Keratinocyte (primary cell): ENCODE data around the gene TMOD4.

Source experiments
- CTCF ChIP-seq, 3 experiments: IDR thresholded peaks in 1 of 3; conservative IDR thresholded peaks in 1 of 3; optimal IDR thresholded peaks in 1 of 3; 2 replicates in 2 of 3; 3 replicates in 1 of 3; pipeline versions ENCODE3 to v1.5.1; 2011; ENCODE audit warnings: low read length in 3 of 3, mild to moderate bottlenecking in 3 of 3, moderate library complexity in 2 of 3, control low read depth in 1 of 3, inconsistent platforms in 1 of 3; ENCODE audit not compliant: insufficient read depth in 2 of 3; ENCODE audit errors: extremely low read depth in 1 of 3
- EZH2 ChIP-seq: IDR thresholded peaks from one replicate; pipeline ENCODE4 v1.6.1; 2012; ENCODE audit warnings: inconsistent platforms, mild to moderate bottlenecking, low read length, moderate library complexity

- TF ChIP-seq CTCF (optimal IDR thresholded peaks at IDR 0.05 in 1 of 3, IDR thresholded peaks at IDR 0.05 in 1 of 3, conservative IDR thresholded peaks at IDR 0.05 in 1 of 3; ENCODE audit: extremely low read depth in 1 of 3, insufficient read depth in 2 of 3, low read length in 3 of 3) (no peak), EZH2 (no peak)
These were observed 47.0 kb downstream of the TMOD4 start for GRCh38 chr1:151128800-151129199.
